Glutamatergic neuron (in vitro differentiated cells): Measurements from ENCODE around the gene PORCN. TPM values are rescaled to one million over a fixed set of nuclear protein-coding genes. Genes with fewer than 3 reads are reported as not detected.

Experiments used
- DNase-seq: peaks from one replicate; pipeline ENCODE4 v3.0.0; 2022
- H3K27ac Mint-ChIP-seq: one replicate; pipeline ENCODE4 v1.8.0; 2020; ENCODE audit warnings: mild to moderate bottlenecking, mixed read lengths, inconsistent platforms; ENCODE audit not compliant: unreplicated experiment
- H3K27me3 Mint-ChIP-seq: one replicate; pipeline ENCODE4 v1.8.0; 2020; ENCODE audit warnings: mild to moderate bottlenecking, moderate library complexity, mixed read lengths, inconsistent platforms; ENCODE audit not compliant: unreplicated experiment
- H3K36me3 Mint-ChIP-seq: one replicate; pipeline ENCODE4 v1.8.0; 2020; ENCODE audit warnings: mild to moderate bottlenecking, mixed read lengths, inconsistent platforms; ENCODE audit not compliant: unreplicated experiment
- H3K4me1 Mint-ChIP-seq: one replicate; pipeline ENCODE4 v1.8.0; 2020; ENCODE audit warnings: mild to moderate bottlenecking, low read depth, mixed read lengths, inconsistent platforms; ENCODE audit not compliant: unreplicated experiment
- H3K4me3 Mint-ChIP-seq: one replicate; pipeline ENCODE4 v1.8.0; 2020; ENCODE audit warnings: mild to moderate bottlenecking, mixed read lengths, inconsistent platforms; ENCODE audit not compliant: unreplicated experiment
- H3K9me3 Mint-ChIP-seq: one replicate; pipeline ENCODE4 v1.8.0; 2020; ENCODE audit warnings: mild to moderate bottlenecking, moderate library complexity, mixed read lengths, inconsistent platforms; ENCODE audit not compliant: unreplicated experiment
- CTCF ChIP-seq: fragments of 200-600 bp; sonication (generic); IDR thresholded peaks from one replicate; pipeline ENCODE4 v1.5.0; 2021; ENCODE audit not compliant: partially characterized antibody, unreplicated experiment
- total RNA-seq: library from RNA; stranded (reverse); fragmentation: NEBNext Ultra II Directional; extraction: Animal tissue kit (Norgen Biotek cat#: 25700); gene quantifications from one replicate; pipeline ENCODE4 v1.2.1, GENCODE V29; 2021; ENCODE audit not compliant: unreplicated experiment

Gene PORCN
- total RNA-seq, 1 donor from 2014 or later: 18.6 TPM

GRCh38 chrX:48475774-48476577 is 32.8 kb upstream of the PORCN start, which contains the start of gene FTSJ1:
Gene FTSJ1, plus strand, starts transcription at chrX:48476199. Its CDS starts 1,849 bp downstream, at chrX:48478048.
- TF ChIP-seq CTCF: no peak
- peak; percentile 82 for DNase-seq
- peak within 1 kb of the TSS; percentile 95 for H3K4me3 Mint-ChIP-seq
- H3K4me1 Mint-ChIP-seq: peaks cover 26% of the 10 kb centered on the region
- no peaks in the 10 kb centered on the region for H3K36me3 Mint-ChIP-seq
- peaks cover 14% of the 10 kb centered on the region for H3K27me3 Mint-ChIP-seq
- H3K9me3 Mint-ChIP-seq: peaks cover 22% of the 10 kb centered on the region
- H3K27ac Mint-ChIP-seq: peak within 1 kb of the TSS; percentile 91

- Mint-ChIP-seq H3K27me3 (peaks cover 9% of the 10 kb centered on the region), H3K4me3 (peak overlapping the region; percentile 95), H3K4me1 (peaks cover 21% of the 10 kb centered on the region), H3K9me3 (peaks cover 18% of the 10 kb centered on the region), H3K27ac (peak overlapping the region; percentile 43), H3K36me3 (no peaks in the 10 kb centered on the region)
- TF ChIP-seq CTCF: no peak
- DNase-seq: no peak
Observed at GRCh38 chrX:48476919-48477318, 31.9 kb upstream of the PORCN start.

DNA sequence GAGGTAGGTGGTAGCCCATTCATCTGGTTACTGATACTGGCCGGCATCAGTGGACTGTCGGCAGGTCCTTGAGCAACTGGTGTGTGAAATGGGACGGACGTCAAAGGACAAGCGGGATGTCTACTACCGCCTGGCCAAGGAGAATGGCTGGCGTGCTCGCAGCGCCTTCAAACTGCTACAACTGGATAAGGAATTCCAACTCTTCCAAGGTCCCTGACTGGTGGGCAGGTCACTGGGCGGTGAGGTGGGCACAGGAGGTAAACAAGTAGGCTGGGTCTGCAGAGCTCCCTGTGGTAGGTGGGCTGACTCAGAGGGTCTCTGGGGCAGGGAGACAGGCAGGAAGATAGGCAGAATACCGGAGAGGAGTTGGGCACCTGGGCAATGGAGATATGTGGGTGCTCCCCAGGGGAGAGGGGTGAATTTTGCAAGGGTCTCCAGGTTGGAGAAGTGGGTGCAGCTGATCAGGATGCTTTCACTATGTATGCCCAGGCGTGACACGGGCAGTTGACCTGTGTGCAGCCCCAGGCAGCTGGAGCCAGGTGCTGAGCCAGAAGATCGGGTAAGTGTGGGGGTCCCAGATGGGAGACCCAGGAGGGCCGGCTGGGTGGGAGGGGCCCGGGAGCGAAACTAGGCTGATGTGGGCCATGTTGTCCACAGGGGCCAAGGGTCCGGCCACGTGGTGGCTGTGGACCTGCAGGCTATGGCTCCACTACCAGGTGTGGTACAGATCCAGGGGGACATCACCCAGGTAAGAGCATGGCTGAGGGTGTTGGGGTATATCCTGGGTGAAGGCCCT is 30.6 kb upstream of the PORCN start:
- Mint-ChIP-seq H3K9me3 (peaks cover 10% of the 10 kb centered on the region), H3K4me3 (peak overlapping the region; percentile 95), H3K4me1 (peaks cover 13% of the 10 kb centered on the region), H3K36me3 (no peaks in the 10 kb centered on the region), H3K27me3 (peaks cover 2% of the 10 kb centered on the region), H3K27ac (no peak overlapping the region)
- no peak for TF ChIP-seq CTCF
- DNase-seq: no peak

DNA sequence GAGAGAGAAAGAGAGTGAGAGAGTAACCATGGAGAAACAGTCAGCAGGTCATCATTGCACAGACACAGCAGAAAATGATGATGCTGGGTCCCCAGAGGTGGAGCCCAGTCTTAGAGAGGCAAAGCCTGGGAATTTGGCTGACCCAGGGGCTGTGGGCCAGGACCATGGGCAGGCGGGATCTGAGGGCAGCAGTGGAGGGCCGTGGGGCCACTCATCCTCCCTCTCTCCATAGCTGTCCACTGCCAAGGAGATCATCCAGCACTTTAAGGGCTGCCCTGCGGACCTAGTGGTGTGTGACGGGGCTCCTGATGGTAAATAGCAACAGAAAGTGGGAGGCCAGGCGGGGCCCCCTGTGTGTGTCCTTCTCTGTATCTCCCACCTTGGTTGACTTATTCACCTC is 30.0 kb upstream of the PORCN start:
- Mint-ChIP-seq H3K27ac (no peak overlapping the region), H3K27me3 (peaks cover 2% of the 10 kb centered on the region), H3K4me3 (no peak overlapping the region)

More for the DNA sequence above, 30.0 kb upstream of the PORCN start:
- TF ChIP-seq CTCF: no peak
- no peaks in the 10 kb centered on the region for H3K36me3 Mint-ChIP-seq
- peaks cover 9% of the 10 kb centered on the region for H3K4me1 Mint-ChIP-seq
- DNase-seq: no peak
- peaks cover 10% of the 10 kb centered on the region for H3K9me3 Mint-ChIP-seq
